Testis (tissue), 2 donors: ENCODE data around the gene CHRM2.

Experiments
- POLR2A ChIP-seq: fragments of 450-650 bp; IDR thresholded peaks from one replicate; pipeline ENCODE4 v1.6.1; 2017; ENCODE audit warnings: antibody characterized with exemption, mild to moderate bottlenecking, moderate library complexity
- TF ChIP-seq, protein P1 (sequence below), 3 experiments: fragments of 450-650 bp in 2 of 3; fragments of 200-600 bp in 1 of 3; sonication (generic) in 1 of 3; IDR thresholded peaks; one replicate each; pipeline ENCODE4 v1.5.1; 2016 to 2019; ENCODE audit warnings: antibody characterized with exemption in 3 of 3, mild to moderate bottlenecking in 2 of 3, moderate library complexity in 1 of 3

DNA sequence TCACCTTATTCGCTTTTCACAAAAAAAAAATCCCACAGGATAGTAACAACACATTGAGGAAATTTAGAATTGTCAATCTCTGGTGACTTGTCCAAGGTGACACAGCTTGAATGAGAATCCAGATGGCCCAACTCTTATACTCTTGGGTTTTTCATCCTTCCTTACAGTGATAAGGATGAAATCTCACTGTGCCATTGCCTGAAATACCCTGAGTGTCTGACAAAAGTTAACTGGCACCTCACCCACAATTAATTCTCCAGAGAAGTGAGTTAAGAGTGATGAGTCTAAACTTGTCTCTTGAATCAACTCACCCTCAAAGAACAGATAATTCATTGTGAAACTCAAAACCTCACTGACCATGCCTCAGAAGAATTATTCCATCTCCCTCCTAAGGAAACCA, 18.9 kb downstream of the CHRM2 start:
- TF ChIP-seq, protein P1, sequence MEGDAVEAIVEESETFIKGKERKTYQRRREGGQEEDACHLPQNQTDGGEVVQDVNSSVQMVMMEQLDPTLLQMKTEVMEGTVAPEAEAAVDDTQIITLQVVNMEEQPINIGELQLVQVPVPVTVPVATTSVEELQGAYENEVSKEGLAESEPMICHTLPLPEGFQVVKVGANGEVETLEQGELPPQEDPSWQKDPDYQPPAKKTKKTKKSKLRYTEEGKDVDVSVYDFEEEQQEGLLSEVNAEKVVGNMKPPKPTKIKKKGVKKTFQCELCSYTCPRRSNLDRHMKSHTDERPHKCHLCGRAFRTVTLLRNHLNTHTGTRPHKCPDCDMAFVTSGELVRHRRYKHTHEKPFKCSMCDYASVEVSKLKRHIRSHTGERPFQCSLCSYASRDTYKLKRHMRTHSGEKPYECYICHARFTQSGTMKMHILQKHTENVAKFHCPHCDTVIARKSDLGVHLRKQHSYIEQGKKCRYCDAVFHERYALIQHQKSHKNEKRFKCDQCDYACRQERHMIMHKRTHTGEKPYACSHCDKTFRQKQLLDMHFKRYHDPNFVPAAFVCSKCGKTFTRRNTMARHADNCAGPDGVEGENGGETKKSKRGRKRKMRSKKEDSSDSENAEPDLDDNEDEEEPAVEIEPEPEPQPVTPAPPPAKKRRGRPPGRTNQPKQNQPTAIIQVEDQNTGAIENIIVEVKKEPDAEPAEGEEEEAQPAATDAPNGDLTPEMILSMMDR (IDR thresholded peaks at IDR 0.05), result no peak
- TF ChIP-seq POLR2A, result no peak
